Right atrium auricular region (tissue), 2 donors: ENCODE measurements around the gene KRTAP10-5. TPM values are rescaled to one million over a fixed set of nuclear protein-coding genes. Genes with fewer than 3 reads are reported as not detected.
A peak's percentile ranks its signal among the peaks of the same experiment; 100 is the strongest.

Experiments
- DNase-seq: peaks from one replicate; pipeline ENCODE4 v3.0.0-alpha.2; 2019; ENCODE audit warnings: low spot score
- H3K27ac ChIP-seq, 2 donors: fragments of 200-600 bp; sonication (generic); 1 replicate in 1 of 2; 2 replicates in 1 of 2; pipeline ENCODE4 v1.5.1; 2016 to 2019
- H3K27me3 ChIP-seq, 2 donors: fragments of 200-600 bp; sonication (generic); one replicate each; pipeline versions ENCODE4 v1.5.1 to v1.6.0; 2017 to 2019
- H3K36me3 ChIP-seq: fragments of 200-600 bp; sonication (generic); one replicate; pipeline ENCODE4 v1.5.1; 2016
- H3K4me1 ChIP-seq, 2 donors: fragments of 200-600 bp; sonication (generic); one replicate each; pipeline versions ENCODE4 v1.5.1 to v1.6.0; 2017 to 2019
- H3K4me3 ChIP-seq, 2 donors: fragments of 200-600 bp; sonication (generic); 1 replicate in 1 of 2; 2 replicates in 1 of 2; pipeline ENCODE4 v1.5.1; 2017 to 2019; ENCODE audit warnings: mild to moderate bottlenecking in 1 of 2, moderate library complexity in 1 of 2
- H3K9me3 ChIP-seq, 2 donors: fragments of 200-600 bp; sonication (generic); one replicate each; pipeline ENCODE4 v1.5.1; 2019
- CTCF ChIP-seq, 2 donors: fragments of 200-600 bp; sonication (generic); IDR thresholded peaks; one replicate each; pipeline ENCODE4 v1.5.1; 2019; ENCODE audit warnings: antibody characterized with exemption in 2 of 2
- total RNA-seq, 2 donors: library from RNA; depleted of rRNA; stranded (reverse); fragments of >200 nt; gene quantifications; one replicate each; pipeline ENCODE4 v1.1.0, GENCODE V29; 2016

KRTAP10-5 gene
- total RNA-seq, 2 donors from 2014 or later, result not detected

- no peaks in the 10 kb centered on the region for H3K36me3 ChIP-seq
- H3K9me3 ChIP-seq, result peaks cover 0 to 5% of the 10 kb centered on the region in 2 donors
- no peaks in the 10 kb centered on the region for H3K27me3 ChIP-seq
- no peaks in the 10 kb centered on the region for H3K4me1 ChIP-seq
- H3K4me3 ChIP-seq, result no peak overlapping the region
- H3K27ac ChIP-seq, result no peak overlapping the region
- TF ChIP-seq CTCF (IDR thresholded peaks at IDR 0.05), result no peak
- DNase-seq, result no peak
Measured at GRCh38 chr21:44542716-44543115, 37.7 kb downstream of the KRTAP10-5 start.

- DNase-seq, result no peak
- no peak overlapping the region for H3K4me3 ChIP-seq
Measured at GRCh38 chr21:44540741-44541288, 39.6 kb downstream of the KRTAP10-5 start.

GRCh38 chr21:44539991-44540666, 40.3 kb downstream of the KRTAP10-5 start, which contains the start of gene KRTAP10-1:
Gene KRTAP10-1, minus strand, starts transcription at chr21:44540195. Its CDS starts 45 bp downstream, at chr21:44540150.
- Histone ChIP-seq H3K9me3 (peaks cover 0 to 5% of the 10 kb centered on the region in 2 donors), H3K4me3 (no peak within 1 kb of the TSS), H3K36me3 (no peaks in the 10 kb centered on the region), H3K27ac (no peak within 1 kb of the TSS), H3K4me1 (no peaks in the 10 kb centered on the region), H3K27me3 (no peaks in the 10 kb centered on the region)
- TF ChIP-seq CTCF (IDR thresholded peaks at IDR 0.05), result no peak
- peak; percentile 52 for DNase-seq

More at GRCh38 chr21:44540741-44541288, 39.6 kb downstream of the KRTAP10-5 start:
- peaks cover 0 to 5% of the 10 kb centered on the region in 2 donors for H3K9me3 ChIP-seq
- TF ChIP-seq CTCF (IDR thresholded peaks at IDR 0.05), result no peak
- no peaks in the 10 kb centered on the region for H3K4me1 ChIP-seq
- H3K27ac ChIP-seq, result no peak overlapping the region
- no peaks in the 10 kb centered on the region for H3K27me3 ChIP-seq
- H3K36me3 ChIP-seq, result no peaks in the 10 kb centered on the region

DNA sequence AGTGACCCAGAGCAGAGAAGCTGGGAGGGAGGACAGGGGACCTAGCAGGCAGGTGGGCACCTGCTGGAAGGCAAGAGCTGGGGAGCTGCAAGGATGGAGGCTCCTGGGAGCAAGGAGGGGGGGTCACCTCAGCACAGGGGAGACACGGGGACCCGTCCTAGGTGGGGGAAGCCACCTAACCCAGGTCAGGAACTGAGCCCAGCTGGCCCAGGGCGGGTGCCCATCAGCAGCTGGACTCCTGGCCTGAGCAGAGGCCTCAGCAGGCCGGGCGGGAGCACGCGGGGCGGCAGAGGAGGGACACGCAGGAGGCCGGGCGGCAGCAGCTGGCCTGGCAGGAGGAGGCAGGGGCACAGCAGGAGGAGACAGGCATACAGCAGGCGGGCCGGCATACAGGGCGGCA, 41.4 kb downstream of the KRTAP10-5 start:
- Histone ChIP-seq H3K4me3 (no peak overlapping the region), H3K4me1 (no peaks in the 10 kb centered on the region), H3K27me3 (no peaks in the 10 kb centered on the region), H3K27ac (no peak overlapping the region), H3K9me3 (peaks cover 0 to 5% of the 10 kb centered on the region in 2 donors), H3K36me3 (no peaks in the 10 kb centered on the region)
- DNase-seq, result no peak
- no peak for TF ChIP-seq CTCF (IDR thresholded peaks at IDR 0.05)

DNA sequence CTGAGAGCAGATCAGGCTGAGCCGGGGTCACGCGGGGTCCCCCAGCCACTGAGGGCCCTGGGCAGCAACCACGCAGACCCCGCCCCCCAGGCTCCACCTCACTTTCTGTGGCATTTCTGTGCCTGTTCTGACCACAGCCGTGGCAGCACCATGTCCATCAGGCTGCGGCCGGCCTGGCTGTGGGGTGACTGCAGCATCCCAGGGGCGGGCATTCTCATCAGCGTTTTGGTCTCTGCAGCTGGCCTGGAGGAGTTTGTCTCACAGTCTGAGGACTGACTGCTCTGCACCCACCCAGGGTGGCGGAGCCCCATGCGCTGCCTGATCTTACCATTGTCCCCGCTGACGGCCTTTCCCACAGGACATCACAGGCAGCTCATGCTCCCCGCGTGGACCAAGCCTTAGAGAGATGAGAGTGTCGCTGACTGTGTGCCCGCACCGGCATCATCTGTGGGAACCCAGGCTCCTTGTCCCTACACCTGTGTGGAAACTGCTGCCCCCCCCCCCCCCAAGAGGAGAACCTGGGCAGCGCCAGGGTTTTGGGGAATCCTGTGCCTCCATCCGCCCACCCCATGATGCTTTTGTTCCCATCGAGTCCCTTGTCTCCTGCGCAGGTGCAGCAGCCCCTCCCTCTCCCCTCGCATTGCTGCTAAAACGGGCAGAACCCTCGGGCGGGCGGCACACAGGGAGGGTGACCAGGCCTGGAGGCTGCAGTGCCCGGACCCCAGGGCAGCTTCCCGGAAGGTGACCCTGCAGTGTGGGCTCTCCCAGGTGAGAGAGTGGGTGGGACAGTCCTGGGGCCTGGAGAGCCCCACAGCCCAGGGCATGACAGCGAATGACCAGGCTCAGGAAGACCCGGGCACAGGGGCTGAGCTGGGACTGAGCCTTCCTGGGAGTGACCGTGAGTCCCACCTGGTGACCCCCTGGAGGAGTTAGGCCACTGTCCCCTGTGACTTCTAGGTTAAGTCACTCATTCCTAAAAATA, 42.2 kb downstream of the KRTAP10-5 start:
- Histone ChIP-seq H3K27ac (no peak overlapping the region), H3K4me3 (no peak overlapping the region), H3K4me1 (no peaks in the 10 kb centered on the region), H3K9me3 (peaks cover 0 to 5% of the 10 kb centered on the region in 2 donors), H3K27me3 (no peaks in the 10 kb centered on the region), H3K36me3 (no peaks in the 10 kb centered on the region)
- DNase-seq, result peak; percentile 55
- no peak for TF ChIP-seq CTCF (IDR thresholded peaks at IDR 0.05)
